ENCODE results near the gene DYRK3. TPM values are rescaled to one million over a fixed set of nuclear protein-coding genes. Genes with fewer than 3 reads are reported as not detected.

The DYRK3 gene
- 1 to 10 TPM in 10 of 12 donors, not detected in 2; 3.3 to 6.5 (median 5.3) TPM for polyA plus RNA-seq (ENCODE audit: insufficient read length in 12 of 12)
- long read RNA-seq, donor 1, partial matches to known transcripts: 0 of 1 reads
- long read RNA-seq, donor 1, other reads (novel, unspliced or antisense): 0 of 1 reads
- long read RNA-seq, donor 2: 0 reads
- long read RNA-seq, donor 3, partial matches to known transcripts: 0 of 3 reads
- long read RNA-seq, donor 3, other reads (novel, unspliced or antisense): 0 of 3 reads
- long read RNA-seq, donor 4: 0 reads
- long read RNA-seq, donor 5, transcript DYRK3-203 (3 exons, 2,163 nt): major isoform, 6 of 8 reads
- long read RNA-seq, donor 5, partial matches to known transcripts: 0 of 8 reads
- long read RNA-seq, donor 5, other reads (novel, unspliced or antisense): 0 of 8 reads
- long read RNA-seq, donor 6, partial matches to known transcripts: 0 of 2 reads
- long read RNA-seq, donor 6, other reads (novel, unspliced or antisense): 0 of 2 reads
- long read RNA-seq, donor 7, partial matches to known transcripts: 0 of 1 reads
- long read RNA-seq, donor 7, other reads (novel, unspliced or antisense): 0 of 1 reads
- long read RNA-seq, donor 8, partial matches to known transcripts: 0 of 3 reads
- long read RNA-seq, donor 8, other reads (novel, unspliced or antisense): 0 of 3 reads
- long read RNA-seq, donor 9: 0 reads
- long read RNA-seq, donor 10: 0 reads
- long read RNA-seq, donor 11, partial matches to known transcripts: 0 of 1 reads
- long read RNA-seq, donor 11, other reads (novel, unspliced or antisense): 0 of 1 reads

DNA sequence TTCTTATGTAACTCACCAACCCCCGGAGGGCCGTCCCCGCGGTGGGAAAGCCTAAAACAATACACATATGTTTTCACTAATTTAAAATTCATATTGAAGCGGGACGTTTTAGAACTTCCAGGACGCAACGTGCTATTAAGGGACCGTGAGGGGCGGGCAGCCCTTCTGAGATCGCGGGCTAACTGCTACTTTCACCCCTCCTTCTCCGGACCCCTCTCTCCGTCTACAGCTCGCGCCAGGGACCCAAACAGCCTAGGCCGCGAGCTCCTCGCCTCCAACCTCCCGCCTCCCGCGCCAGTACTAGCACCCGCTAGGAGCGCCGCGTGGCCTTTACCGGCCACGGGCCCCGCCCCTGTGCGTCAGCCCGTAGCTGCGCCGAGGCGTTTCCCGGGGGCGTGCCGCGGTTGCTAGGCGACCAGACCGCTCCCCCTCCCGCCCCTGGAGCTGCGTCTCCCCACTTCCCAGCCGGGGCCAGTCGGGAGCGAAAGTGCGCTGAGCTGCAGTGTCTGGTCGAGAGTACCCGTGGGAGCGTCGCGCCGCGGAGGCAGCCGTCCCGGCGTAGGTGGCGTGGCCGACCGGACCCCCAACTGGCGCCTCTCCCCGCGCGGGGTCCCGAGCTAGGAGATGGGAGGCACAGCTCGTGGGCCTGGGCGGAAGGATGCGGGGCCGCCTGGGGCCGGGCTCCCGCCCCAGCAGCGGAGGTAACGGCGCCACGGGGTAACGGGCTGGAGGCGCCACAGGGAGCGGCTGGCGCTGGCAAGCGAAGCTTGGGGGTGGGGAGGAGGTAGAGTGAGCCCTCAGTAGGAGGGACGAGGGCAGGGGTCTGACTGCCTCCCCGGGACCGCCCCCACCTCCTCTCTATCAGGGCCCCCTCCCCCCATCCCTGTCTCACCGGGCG, at the start of gene DYRK3:
DYRK3 (plus strand) TSS at position 457 of the 898 bp plus-strand sequence; CDS start at position 625, 168 bp downstream.
- peak; percentile 91 for DNase-seq

DNA sequence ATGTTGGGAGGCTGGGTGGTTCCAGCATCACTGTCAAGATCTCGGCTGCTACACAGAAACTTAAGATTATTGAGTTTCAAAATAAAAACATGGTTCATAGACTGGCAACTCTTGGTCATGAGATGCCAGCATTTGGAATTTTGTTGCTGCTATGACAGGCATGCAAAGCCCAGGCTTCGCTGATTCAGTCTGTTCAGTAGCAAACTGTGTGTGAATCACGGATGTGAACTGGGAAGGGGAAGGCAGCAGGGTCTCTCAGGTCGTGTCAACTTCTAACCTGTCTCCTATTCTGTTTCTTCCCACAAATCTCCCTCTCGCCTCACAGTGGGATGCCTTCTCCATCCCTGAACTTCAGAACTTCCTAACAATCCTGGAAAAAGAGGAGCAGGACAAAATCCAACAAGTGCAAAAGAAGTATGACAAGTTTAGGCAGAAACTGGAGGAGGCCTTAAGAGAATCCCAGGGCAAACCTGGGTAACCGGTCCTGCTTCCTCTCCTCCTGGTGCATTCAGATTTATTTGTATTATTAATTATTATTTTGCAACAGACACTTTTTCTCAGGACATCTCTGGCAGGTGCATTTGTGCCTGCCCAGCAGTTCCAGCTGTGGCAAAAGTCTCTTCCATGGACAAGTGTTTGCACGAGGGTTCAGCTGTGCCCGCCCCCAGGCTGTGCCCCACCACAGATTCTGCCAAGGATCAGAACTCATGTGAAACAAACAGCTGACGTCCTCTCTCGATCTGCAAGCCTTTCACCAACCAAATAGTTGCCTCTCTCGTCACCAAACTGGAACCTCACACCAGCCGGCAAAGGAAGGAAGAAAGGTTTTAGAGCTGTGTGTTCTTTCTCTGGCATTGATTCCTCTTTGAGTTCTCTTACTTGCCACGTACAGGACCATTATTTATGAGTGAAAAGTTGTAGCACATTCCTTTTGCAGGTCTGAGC, 48.6 kb upstream of the DYRK3 start:
- DNase-seq: no peak

DNA sequence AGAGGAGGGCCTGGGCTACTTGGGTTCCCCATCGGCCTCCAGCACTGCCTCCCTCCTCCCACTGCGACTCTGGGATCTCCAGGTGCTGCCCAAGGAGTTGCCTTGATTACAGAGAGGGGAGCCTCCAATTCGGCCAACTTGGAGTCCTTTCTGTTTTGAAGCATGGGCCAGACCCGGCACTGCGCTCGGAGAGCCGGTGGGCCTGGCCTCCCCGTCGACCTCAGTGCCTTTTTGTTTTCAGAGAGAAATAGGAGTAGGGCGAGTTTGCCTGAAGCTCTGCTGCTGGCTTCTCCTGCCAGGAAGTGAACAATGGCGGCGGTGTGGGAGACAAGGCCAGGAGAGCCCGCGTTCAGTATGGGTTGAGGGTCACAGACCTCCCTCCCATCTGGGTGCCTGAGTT, 47.4 kb upstream of the DYRK3 start:
- no peak for DNase-seq

DNA sequence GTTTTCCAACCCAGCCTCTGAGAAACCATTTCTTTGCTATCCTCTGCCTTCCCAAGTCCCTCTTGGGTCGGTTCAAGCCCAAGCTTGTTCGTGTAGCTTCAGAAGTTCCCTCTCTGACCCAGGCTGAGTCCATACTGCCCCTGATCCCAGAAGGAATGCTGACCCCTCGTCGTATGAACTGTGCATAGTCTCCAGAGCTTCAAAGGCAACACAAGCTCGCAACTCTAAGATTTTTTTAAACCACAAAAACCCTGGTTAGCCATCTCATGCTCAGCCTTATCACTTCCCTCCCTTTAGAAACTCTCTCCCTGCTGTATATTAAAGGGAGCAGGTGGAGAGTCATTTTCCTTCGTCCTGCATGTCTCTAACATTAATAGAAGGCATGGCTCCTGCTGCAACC, 46.8 kb upstream of the DYRK3 start:
- no peak for DNase-seq

DNA sequence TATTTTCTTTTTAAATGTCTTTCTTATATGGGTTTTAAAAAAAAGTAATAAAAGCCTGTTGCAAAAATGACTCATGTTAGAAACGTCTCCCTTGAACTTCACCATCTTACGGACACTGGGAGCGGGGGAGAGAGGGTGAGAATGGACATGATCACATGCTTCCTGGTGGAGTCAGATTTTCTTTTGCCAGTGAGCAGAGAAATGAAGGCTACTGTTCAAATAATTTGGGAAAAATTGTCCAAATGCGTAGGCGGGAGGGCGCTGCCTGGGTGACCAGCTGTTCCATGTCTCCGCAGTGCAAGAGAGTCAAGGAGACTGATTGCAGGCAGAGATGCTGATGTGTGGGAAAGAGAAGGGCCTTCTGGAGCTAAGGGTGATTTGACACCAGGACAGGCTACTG, 46.1 kb upstream of the DYRK3 start:
- no peak for DNase-seq

DNA sequence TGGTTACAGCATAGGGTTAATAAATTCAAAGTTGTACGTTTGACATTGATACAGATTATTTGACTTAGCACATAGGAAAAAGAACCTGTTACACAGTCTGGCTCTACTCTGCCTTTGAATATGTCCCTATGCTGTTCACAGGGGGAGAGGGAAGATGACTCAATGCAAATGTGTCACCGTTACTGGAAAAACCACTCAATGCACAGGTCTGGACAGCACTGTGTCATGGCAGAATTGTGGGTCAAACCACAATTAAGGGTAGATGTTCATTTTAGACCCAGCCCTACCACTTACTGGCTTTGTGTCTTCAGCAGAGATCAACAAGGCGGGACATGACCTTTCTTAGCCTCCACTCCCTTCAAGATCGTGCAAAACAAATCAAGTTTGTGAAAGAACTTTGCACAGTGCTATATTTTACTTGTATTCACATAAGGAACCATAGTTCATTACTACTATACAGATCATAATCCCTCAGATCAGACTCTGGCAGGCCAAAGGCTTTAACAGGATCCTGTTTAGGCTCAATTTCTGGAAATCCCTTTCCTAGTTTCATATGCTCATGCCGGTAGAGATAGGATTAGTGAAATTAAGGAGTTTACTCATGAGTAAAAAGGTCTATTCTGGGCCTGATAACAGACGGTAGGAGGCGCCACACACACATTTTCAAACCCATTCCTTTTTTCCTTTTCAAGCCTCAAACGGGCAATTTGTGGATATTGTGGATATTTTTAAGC, 45.1 kb upstream of the DYRK3 start:
- DNase-seq: no peak

DNA sequence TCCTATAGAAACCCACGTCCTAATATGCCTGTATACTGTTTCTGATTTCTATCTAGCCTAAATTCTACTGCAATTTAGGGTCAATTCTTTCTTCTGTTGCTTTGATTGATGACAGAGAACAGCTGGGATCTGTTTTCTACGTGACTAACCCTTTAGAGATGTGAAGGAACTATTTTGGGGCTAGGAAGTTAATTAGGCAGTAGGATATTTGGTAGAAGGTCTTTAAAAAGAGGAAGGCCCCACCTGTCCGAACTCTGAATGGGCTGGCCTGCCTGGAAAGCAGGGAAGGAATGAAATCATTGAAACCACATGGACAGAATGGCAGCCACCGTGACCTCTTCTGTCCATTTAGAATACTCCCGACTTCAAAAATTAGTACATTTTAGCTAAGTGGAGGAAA, 44.1 kb upstream of the DYRK3 start:
- no peak for DNase-seq

DNA sequence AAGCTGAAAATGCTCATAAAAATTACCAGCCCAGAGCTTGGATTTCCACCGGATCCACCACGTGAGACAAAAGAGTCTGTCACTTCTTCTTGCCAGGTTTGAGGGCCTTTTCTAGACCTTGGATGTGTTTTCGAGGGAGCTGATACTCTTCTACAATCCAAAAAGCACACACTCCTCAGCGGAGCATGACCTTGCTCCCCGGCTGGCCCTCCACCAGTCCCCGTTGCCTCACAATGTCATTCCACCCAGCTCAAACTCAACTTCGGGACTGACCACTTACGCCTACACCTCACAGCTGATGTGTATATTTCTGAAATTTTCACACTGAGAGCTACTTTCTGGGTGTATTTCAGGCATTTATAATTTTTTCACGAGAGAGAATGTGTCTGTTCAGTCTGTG, 43.6 kb upstream of the DYRK3 start:
- no peak for DNase-seq

DNA sequence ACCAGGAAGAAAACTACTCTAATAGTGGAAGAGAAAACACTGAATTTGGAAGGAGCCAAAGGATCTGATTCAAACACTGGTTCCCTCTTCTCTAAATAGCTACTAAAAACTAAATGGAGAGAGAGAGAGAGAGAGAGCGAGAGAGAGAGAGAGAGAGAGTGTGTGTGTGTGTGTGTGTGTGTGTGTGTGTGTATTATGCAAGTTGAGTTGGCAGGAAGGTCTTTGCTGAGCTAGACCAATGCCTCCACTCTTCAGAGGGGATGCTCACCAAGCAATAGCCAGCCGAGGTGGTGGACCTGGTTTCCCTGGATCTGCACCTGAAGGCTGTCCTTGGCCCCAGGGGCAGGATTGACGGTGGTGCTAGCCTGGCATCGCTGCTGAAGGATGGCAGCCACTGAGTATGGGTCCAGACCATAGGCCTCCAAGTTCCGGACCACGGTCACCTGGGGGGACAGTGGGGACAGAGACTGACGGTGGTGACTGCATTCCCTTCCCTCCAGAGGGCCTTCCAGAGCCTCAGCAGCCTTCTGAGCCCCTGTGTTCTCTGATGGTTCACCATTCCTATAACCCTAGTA, 41.9 kb upstream of the DYRK3 start:
- no peak for DNase-seq

DNA sequence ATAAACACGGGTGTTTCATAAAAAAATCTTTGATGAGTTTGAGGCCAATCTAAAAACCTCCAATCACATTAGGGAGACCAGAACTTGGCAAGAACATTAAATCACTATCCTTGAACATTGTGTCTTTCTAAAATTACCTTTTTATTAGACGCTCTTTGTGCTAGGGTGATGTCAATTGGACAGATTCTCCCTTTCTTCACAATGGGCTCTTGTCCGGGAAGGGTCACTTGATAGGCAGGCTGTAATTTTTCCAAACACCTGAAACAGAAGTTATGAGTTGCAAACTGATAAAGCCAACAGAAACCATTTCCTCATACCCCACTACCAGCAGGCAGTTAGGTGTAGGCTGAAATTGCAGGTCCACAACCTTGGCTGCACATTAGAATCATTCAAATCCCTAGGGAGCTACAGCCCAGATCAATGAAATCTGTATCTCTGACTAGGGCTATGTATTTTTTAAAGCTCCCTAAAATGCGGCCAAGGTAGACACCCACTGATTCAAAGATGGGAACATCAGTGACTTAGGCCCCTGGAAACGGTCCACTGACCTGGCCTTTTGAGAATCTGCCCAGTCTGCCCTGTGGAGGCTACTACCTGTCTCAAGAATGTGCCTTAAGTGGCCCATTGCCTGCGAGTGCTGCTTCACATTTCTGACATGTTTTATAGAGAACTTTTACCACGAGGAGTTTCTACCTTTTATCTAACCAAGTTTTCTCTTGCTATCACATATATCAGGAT, 39.6 kb upstream of the DYRK3 start:
- DNase-seq: no peak

DNA sequence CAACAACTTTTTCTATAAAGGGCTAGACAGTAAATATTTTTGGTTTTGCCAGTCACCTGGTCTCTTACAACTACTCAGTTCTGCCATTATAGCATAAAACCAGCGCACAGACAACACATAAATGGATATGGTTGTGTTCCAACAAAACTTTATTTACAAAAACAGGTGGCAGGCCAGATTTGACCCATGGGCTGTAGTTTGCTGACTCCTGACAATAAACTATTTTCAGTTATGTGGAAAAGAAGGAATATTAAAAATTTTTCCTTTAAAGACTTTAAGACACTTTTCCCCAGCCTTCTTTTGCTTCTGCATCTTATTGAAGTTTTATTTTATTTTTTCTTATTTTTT, 39.0 kb upstream of the DYRK3 start:
- no peak for DNase-seq

DNA sequence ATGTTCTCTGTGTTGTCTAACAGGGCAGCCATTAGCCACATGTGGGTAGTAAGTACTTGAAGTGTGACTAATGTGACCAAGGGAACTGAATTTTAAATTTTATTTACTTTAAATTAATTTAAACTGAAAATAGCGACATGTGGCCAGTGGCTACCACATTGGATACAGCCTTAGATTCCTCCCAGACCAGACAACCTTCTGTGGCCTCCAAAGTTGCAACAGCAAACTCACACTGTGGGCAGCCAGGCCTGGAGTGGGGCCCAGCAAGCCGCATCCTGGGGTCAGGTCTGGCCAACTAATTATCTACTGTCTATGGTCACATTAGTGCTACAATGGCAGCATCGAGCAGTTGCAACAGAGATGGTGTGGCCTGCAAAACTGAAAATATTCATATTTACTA, 34.8 kb upstream of the DYRK3 start:
- no peak for DNase-seq

DNA sequence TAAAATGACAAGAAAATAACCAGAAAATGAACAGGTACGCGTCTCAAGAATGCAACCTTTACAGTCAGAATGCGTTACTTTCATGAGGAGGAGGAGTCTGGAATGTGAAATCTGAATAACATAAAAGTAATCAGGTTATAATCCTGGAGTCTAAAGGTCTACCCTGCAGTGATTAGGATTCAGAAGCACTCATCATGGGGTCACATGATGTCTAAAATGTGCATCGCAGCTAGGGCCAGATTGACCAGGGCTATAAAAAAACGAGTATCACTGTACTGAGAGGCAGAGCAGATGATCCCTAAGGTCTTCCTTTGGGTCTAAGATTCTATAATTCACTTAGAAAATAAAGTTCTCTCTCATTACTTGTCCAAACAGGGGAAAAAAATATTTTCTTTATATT, 30.5 kb upstream of the DYRK3 start:
- DNase-seq: no peak

DNA sequence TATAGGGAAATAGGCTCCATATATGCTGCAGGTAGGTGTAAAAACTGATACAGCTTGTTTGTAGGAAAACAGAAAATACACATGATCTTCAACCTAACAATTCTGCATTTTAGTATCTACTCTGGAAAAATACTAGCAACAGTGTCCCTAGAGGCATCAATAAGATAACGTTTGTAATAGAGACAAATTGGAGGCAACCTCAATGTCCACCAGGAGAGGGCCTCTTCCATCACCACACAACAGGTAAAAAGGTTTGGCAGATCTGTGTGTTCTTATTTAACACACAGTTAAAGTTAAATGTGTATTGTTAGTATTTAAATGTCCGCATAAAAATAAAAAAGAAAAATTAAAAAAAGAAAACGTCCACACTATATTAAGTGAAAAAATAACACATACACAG, 28.5 kb upstream of the DYRK3 start:
- no peak for DNase-seq

DNA sequence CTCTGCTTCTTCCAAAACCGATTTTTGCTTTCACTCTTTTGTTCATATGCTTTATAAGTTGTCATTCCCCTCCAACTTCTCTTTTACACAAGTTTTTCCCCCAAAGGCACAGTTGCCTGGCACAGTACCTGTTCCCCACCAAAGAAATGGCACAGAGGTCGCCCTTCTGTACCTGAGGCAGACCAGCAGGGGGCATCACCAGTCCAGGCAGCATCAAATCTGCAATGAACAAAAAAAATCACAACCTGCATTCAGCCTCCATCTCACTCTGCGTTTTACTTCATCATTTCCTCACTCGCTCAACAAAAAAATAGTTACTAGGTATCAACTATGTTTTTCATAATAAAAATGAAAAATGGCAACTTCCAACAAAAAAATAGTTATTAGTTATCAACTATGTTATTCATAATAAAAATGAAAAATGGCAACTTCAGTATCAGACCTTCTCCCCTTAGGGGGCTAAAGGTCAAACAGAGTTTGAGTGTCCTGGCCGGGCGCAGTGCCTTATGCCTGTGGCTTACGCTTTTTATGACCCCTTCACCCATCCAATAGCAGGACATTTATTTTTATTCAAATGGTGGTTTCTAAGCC, 27.1 kb upstream of the DYRK3 start:
- DNase-seq: no peak

DNA sequence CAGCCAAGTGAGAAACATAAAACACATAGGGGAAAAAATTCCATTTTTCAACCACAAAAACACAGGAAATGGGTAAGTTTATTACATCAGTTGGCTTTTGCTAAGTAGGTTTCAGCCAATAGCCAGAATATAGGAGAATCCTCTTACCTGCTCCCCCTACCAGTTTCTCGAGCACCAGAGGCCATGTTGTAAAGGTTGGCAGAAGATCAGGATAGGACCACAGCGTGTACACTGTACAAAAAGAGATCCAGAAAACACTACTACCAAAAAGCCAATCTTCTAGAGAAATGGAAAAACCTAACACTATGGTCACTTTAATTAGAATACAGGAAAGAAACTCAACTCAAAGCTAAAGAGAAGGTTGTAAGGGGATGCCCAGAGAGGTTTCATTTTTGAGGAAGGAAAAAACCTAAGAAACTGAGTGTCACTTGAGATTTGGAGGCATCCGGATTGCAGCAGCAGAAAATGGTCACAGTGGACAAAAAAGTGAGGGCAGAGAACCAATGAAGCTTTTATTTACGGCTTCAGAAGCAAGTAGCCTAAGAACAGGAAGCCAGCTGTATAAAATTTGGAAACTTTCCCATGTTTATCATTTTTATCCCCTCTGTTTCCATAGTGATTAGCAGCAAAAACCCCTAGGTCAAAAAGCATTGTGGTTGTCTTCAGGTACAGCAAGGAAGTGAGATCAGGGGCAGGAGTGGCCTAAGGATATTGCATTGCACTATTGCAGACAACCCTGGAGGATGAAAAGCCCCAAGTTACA, 25.9 kb upstream of the DYRK3 start:
- no peak for DNase-seq

DNA sequence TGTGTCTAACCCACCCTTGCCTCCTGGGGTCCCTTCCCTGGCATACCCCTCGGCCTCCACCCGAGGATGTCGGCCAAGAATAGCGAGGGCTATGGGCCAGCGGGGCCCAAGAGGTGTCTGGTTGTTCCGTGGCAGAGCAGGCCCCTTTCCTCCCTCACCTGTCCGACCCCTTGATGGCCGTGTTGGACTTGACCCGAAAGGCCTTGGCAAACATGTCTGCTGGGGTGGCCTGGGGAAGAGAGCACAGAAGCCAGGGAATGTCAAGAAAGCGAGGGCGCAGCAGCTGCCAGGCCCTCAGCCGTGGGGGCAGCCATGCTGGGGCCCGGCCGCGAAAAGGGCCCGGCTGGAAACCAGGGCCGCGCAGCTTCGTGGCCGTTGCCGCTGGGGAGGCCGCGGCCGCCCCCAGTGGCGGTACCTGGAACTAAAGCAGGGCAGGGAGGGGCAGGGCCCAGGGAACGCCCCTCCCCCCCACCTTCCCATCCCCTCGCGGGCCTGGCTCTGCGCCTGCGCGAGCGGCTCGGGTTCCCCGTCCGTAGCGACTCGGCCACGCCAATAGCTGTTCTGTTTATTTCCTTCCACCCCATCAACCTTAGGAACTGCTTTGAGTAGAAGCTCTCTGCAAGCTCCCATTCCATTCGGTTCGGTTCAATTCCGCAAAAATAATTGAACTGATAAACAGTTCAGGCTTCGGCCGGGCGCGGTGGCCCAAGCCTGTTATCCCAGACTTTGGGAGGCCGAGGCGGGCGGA, 23.0 kb upstream of the DYRK3 start, which contains the start of gene EIF2D:
EIF2D (minus strand) TSS at position 337 of the 748 bp plus-strand sequence; CDS start at position 214, 123 bp downstream.
- peak; percentile 97 for DNase-seq

All from muscle of arm (tissue), 14 donors.